HS-27A (cell line): ENCODE measurements around the gene SLC25A13.
A peak's percentile ranks its signal among the peaks of the same experiment; 100 is the strongest.

Experiments
- DNase-seq: peaks from one replicate; pipeline ENCODE4 v3.0.0-alpha.2; 2012; ENCODE audit warnings: low read depth, missing footprints

Gene SLC25A13

DNA sequence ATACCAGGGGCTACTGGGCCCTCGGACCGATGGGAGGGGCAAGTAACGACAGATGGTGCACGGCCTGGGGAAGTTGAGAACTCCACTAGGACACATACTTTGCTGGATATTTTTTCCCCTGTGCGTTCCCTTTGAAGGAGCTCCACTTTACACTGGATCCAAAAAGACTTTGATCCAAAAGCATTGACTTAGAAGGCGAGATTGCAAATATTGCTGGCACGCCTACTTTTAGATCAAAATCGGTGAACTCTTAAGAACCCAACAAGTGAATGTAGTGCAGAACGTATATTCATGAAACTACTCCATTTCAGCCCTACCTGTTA lies 436 bp upstream of the SLC25A13 start:
- no peak for DNase-seq

DNA sequence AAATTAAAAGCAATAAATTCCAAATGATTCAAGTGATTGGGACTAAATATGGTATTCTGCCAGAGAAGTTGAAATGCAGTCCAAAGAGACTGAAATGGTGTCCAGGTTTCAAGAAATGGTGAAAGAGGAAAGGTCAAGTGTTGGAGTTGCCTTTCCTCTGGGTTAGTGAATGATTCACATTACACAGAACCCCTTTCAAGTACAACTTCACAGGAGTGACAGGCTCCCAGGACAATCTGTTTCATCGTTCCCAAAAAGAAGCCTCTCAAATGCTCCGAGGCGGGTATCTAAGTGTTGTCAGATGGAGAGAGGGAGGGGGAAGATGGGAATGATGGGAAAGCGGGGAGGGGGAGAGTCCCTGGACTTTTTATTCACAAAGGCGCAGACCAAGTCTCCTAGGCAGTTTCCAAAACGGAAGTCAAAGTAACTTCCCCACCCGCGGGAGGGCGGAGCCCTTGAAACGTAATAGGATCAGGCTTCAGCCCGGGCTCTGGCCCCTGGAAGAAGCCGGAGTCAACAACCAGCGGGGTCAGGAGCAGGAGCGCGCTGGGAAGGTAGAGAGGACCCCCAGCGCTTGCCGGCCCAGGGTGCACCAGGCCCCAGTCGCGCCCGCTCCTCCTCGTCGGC lies 754 bp downstream of the SLC25A13 start:
- DNase-seq, result peak; percentile 48

- no peak for DNase-seq
Observed at GRCh38 chr7:96320442-96320841, 1.5 kb downstream of the SLC25A13 start.

GRCh38 chr7:96319439-96319838 lies 2.5 kb downstream of the SLC25A13 start:
- DNase-seq, result no peak

- no peak for DNase-seq
Observed at GRCh38 chr7:96316949-96317348, 4.9 kb downstream of the SLC25A13 start.

DNA sequence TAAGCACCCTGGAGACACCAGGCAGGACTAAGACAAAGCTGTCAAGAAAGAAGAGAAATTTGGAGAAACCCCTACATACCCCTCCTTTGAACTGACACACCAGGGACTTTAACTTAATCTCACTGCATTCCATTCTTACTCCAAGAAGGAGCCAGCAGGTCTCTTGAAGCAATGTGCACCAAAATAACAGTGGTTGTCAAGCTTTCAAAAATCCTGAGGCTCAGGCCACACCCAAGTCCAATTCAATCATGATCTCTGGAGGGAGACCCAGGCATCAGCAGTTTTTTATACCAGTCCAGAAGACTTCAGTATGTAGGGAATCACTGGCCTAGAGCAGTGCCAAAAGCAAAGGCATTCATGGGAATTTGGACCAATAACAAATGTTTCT lies 6.8 kb downstream of the SLC25A13 start:
- DNase-seq, result no peak

GRCh38 chr7:96314402-96315124 lies 7.3 kb downstream of the SLC25A13 start:
- no peak for DNase-seq

DNA sequence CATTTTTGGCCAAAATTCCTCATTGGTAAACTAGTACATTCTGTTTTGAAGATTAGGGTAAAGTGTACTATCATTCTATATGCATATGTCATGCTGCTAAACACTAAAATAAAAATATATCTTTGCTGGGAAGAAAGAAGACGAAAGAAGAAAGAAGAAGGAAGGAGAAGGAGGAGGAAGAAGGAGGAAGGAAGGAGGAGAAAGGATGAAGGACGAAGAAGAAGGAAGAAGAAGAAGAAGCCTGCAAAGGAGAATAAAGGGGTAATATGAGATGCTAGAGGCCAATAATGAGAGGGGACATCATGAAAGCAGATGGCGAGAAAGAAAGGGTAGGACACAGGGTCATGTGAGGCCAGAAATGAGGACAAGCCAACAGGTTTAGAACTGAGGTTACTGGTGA lies 8.0 kb downstream of the SLC25A13 start:
- DNase-seq, result no peak

- DNase-seq, result no peak
Observed at GRCh38 chr7:96312502-96312901, 9.4 kb downstream of the SLC25A13 start.

- no peak for DNase-seq
Observed at GRCh38 chr7:96311967-96312366, 9.9 kb downstream of the SLC25A13 start.

GRCh38 chr7:96310110-96310509 lies 11.8 kb downstream of the SLC25A13 start:
- no peak for DNase-seq

DNA sequence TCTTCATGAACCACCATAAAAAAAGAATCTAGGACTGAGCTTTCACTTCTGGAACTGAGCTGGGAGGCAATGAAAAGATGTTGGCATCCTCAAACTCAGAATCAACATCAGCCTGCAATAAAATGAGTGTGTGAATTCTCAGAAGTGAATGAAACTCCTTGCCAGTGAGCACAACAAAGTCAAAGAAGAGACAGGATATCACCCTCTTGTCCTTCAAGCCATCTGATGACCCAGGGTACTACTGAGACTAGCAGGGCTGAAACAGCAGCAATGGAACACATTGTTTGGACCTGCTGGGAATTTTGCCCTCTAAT lies 13.0 kb downstream of the SLC25A13 start:
- DNase-seq, result no peak

DNA sequence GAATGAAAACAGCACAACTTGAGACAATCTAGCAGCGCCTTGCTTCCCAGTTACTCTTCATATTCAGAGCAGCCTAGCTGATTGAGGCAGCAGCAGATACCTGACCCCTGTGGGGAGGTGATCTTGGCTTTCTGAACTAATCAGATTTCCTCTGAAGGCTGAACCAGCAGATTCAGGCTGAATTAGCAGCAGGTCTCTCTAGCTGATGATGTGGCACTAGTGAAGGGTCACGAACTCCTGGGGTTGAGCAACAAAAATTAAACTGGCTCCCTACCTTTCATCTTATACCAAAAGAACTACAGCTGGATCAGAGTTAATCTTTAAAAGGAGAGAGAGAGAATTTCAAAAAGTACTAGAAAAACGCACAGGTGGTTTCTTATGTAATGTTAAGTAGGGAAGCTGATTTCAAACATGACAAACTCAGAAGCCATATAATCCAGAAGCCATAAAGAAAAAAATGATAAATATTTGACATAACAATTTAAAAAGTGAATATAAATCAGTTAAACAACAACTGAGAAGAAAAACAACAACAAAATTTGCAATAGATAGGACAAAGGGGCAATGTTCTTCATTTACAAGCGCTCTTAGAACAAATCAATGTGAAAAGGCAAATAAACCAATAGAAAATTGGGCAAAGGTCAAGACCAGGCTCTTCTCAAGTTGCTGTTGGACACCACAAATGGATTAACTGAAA lies 13.5 kb downstream of the SLC25A13 start:
- no peak for DNase-seq

DNA sequence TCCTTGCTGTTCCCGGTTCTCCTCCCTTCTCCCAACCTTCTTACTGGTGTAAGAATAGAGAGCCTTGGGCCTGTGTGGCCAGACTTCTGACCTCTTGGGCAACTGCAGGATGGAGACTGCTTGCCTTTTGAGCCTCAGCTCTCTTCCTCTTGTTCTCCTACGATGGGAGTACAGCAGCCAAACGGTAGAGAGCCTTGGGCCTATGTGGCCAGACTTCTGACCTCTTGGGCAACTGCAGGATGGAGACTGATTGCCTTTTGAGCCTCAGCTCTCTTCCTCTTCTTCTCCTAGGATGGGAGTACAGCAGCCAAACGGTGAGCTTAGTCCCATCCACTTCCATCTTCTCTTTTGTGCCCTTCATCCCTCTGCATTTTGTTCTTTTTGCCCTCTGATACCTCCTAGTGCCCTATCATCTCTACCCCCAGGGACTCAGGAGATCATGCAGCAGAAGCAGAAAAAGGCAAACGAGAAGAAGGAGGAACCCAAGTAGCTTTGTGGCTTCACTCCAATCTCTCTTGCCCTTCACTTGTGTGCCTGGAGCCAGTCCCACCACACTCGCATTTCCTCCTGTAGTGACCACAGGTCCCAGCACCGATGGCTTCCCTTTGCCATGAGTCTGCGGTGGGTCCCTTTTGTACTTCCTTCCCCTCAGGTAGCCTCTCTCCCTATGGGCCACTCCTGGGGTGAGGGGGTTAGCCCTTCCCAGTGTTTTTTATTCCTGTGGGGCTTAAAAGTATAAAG lies 15.3 kb downstream of the SLC25A13 start:
- DNase-seq, result no peak

- no peak for DNase-seq
Observed at GRCh38 chr7:96305915-96306314, 16.0 kb downstream of the SLC25A13 start.

- DNase-seq, result no peak
Observed at GRCh38 chr7:96304573-96304972, 17.3 kb downstream of the SLC25A13 start.

GRCh38 chr7:96303686-96304443 lies 18.0 kb downstream of the SLC25A13 start:
- no peak for DNase-seq

DNA sequence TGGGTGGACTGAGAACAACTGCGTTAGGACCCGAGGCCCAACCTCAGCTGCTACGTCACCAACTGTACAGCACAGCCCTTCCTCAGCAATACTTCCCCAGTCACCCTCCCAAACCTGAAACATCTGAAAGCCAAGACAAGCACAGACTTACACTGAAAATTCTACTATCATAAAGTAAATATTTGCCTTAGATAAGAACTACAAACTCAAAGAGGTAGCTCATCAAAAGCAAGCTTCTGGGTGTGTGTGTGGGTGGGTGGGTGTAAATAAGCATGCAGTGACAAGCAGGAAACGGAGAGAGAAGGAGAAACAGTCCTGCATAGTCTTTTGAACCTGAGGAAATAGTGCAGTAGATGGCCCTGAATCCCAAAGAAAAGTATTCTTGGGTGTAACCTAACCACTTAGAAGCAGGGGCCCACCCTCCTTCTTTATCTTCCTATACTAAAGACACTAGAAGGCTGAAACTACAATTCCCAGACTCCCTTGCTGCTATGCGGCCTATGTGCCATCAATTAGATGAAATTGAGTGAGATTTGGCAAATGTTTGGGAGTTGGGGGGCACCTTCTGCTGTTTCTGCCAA lies 18.7 kb downstream of the SLC25A13 start:
- DNase-seq, result no peak

DNA sequence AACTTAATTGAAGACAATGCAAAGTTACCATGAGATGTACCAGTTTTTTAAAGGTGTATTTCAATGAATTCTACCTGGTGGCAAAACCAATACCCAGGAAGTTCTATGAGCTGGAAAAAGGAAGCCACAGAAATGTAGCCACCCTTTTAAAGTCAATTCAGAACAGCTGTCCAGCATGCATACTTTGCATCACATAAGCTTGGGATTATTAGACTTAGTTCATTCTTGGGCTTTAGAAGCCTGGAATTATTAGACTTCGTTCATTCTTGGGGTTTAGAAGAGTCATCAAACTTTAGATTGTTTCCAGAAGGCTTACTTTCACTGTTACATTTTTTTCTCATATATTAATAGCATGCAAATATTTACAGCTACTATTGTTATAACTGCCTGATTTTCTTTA lies 20.9 kb downstream of the SLC25A13 start:
- no peak for DNase-seq

GRCh38 chr7:96300502-96300901 lies 21.4 kb downstream of the SLC25A13 start:
- no peak for DNase-seq

- no peak for DNase-seq
Observed at GRCh38 chr7:96299496-96299895, 22.4 kb downstream of the SLC25A13 start.

DNA sequence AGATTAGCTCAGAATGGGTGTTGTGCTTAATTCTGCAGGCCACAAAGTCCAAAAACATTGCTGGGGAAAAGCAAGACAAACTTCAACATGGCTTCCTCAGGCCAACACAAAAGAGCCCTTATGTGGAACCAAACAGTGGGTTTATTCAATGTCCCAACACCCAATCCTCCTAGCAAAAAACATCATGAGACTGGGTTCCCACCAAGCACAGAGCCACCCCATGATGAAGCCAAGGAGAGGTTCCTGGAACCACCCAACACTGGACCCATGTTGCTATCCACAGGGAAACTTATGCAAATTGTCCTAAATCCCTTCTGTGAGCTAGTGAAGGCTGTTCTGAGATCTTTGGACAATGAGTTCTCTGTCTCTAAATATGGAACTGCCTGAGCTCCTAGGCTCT lies 24.0 kb downstream of the SLC25A13 start:
- no peak for DNase-seq
